GM21360 (cell line): ENCODE results near the gene NME7.

Experiments used
- ATAC-seq: cut with Tn5 transposase; IDR thresholded peaks from one replicate; pipeline ENCODE4 v1.9.1; 2021; ENCODE audit warnings: mild to moderate bottlenecking, moderate library complexity; ENCODE audit not compliant: unreplicated experiment

The NME7 gene

DNA sequence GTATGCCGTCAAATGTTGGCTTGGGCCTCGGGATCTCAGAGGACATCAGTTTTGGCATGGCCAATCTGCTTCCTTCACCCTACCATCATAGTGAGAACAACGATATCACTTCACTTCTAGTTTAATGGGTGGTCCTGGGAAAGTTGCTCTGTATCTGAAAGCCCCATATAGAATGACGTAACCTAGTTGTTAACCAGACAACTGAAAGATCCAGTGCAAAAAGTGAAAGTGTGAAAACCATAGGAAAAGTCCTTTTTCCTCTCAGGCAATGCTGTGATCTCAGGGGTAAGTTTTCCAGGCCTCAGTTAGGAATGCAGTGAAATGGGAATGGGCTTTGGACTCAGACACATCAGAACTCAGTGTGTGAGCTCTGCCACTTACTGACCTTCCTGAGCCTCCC lies 279.7 kb downstream of the NME7 start:
- no peak for ATAC-seq

DNA sequence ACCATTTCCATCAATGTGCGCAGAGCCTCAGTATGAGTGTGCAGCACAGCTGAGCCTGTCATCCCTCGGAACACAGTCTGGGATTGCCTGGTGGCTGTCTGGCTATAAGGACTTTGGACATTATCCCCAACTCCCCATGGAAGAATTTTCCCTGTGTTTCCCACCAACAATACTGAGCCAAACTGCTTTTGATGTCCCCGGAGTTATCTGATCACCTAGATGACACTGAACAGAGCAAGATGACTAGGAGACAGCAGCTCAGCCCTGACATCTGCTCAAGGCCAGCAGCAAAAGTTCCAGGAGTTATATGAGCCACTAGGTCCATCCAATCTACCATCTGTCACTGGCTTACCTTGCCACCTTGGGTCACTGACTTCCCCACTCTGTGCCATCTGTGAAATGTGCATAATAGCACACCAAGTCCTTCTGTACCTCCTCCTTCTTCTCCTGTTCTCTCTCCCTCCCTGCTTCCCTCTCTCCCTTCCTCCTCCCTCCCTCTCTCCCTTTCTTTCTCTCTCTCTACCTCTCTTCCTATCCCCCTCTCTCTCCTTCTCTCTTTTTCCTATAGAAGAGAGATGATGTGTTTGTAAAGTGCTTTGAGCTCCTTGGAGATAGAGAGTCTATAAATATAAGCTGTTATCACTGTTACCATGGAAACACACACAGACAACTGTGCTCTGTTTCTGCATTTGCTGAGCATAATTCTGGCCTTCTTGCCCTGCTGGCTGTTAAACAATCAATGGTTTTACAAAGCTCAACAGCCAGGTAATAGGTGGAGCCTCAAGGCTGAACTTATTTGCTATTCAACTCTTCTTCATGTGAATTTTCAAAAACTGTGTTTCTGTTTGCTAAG lies 280.8 kb downstream of the NME7 start:
- no peak for ATAC-seq

DNA sequence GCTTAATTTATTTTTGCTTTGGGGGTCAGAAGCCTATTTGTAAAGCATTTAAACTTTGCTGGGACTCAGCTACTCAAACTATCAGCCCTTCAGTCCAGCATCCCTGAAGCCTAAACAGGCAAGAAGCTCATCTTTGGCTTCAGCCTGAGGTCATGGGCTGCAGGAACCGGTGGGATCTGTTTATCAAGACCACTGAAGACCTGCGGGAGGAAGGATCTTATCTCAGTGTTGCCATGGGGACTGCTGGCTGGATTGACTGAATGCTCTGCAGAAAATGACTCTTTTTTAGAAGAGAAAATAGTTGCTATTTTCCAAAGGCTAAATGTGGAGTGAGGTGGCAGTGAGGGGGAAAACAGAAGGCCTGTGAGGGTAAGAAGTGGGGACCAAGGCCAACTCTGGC lies 281.7 kb downstream of the NME7 start:
- ATAC-seq: no peak
